GM19238 (cell line): ENCODE data around the gene HDAC8.
"Not testable (repeated sequence)": the region's sequence is repeated elsewhere in the genome, so short reads cannot be mapped to it uniquely, and the experiment has no call there.

Experiments
- DNase-seq: peaks from one replicate; pipeline ENCODE4 v3.0.0; 2011; ENCODE audit warnings: low spot score; ENCODE audit not compliant: insufficient read length

HDAC8 gene

GRCh38 chrX:72572248-72573157 lies at the start of gene HDAC8:
HDAC8 (minus strand) TSS chrX:72572843; CDS start chrX:72572761, 82 bp downstream.
- DNase-seq, result peak; percentile 30

GRCh38 chrX:72621625-72622485 lies 49.2 kb upstream of the HDAC8 start:
- no peak for DNase-seq

GRCh38 chrX:72621163-72621562 lies 48.5 kb upstream of the HDAC8 start:
- DNase-seq, result no peak

GRCh38 chrX:72620550-72621145 lies 48.0 kb upstream of the HDAC8 start:
- no peak for DNase-seq

- DNase-seq, result no peak
These were observed 36.7 kb upstream of the HDAC8 start for GRCh38 chrX:72609313-72609712.

- DNase-seq, result no peak
These were observed 32.1 kb upstream of the HDAC8 start for GRCh38 chrX:72604705-72605104.

- no peak for DNase-seq
These were observed 31.5 kb upstream of the HDAC8 start for GRCh38 chrX:72604112-72604511.

- not testable (repeated sequence) for DNase-seq
These were observed 18.4 kb upstream of the HDAC8 start for GRCh38 chrX:72591038-72591437.

- DNase-seq, result no peak
These were observed 11.5 kb upstream of the HDAC8 start for GRCh38 chrX:72584163-72584562.

GRCh38 chrX:72576141-72576894 lies 3.7 kb upstream of the HDAC8 start:
- DNase-seq, result no peak

GRCh38 chrX:72573158-72573511 lies 492 bp upstream of the HDAC8 start:
- no peak for DNase-seq

- DNase-seq, result no peak
These were observed 2.9 kb downstream of the HDAC8 start for GRCh38 chrX:72569786-72570185.

GRCh38 chrX:72568406-72569092 lies 4.1 kb downstream of the HDAC8 start:
- DNase-seq, result no peak

- no peak for DNase-seq
These were observed 6.2 kb downstream of the HDAC8 start for GRCh38 chrX:72566448-72566847.

- DNase-seq, result not testable (repeated sequence)
These were observed 13.0 kb downstream of the HDAC8 start for GRCh38 chrX:72559655-72560054.

GRCh38 chrX:72554448-72555140 lies 18.0 kb downstream of the HDAC8 start:
- DNase-seq, result no peak

GRCh38 chrX:72552443-72552842 lies 20.2 kb downstream of the HDAC8 start:
- not testable (repeated sequence) for DNase-seq

GRCh38 chrX:72545990-72546389 lies 26.7 kb downstream of the HDAC8 start:
- no peak for DNase-seq

GRCh38 chrX:72540318-72540717 lies 32.3 kb downstream of the HDAC8 start:
- DNase-seq, result no peak

GRCh38 chrX:72539822-72540221 lies 32.8 kb downstream of the HDAC8 start:
- no peak for DNase-seq
